HEK293 (cell line): Measurements from ENCODE around the gene NTRK3.

ENCODE experiments used
- CTCF ChIA-PET: fragments of 350-600 bp; formaldehyde crosslinking; extraction: SDS; loops from one replicate; lab custom pipeline; 2021; ENCODE audit warnings: antibody characterized with exemption; lab: Yijun Ruan, JAX
- POLR2A ChIA-PET: fragments of 300-600 bp; formaldehyde crosslinking; extraction: SDS; loops from one replicate; lab custom pipeline; 2020; ENCODE audit warnings: antibody characterized with exemption, inconsistent platforms; lab: Yijun Ruan, JAX
- H3K27ac ChIP-seq: fragments of 200-500 bp; sonication (Bioruptor generic); 2 replicates; pipeline ENCODE4 v1.5.1; 2014; ENCODE audit warnings: low read depth, low read length, control low read depth, inconsistent platforms; ENCODE audit errors: extremely low read depth
- H3K36me3 ChIP-seq, 2 experiments: fragments of 200-500 bp in 1 of 2; sonication (Bioruptor generic) in 1 of 2; 1 replicate in 1 of 2; 2 replicates in 1 of 2; pipeline ENCODE4 v1.5.1; 2014 to 2017; ENCODE audit warnings: inconsistent platforms in 2 of 2, low read length in 2 of 2; ENCODE audit not compliant: control insufficient read depth in 2 of 2, insufficient read depth in 1 of 2
- H3K4me1 ChIP-seq: fragments of 200-500 bp; sonication (Bioruptor generic); 2 replicates; pipeline ENCODE4 v1.5.1; 2014; ENCODE audit warnings: mild to moderate bottlenecking, low read length, inconsistent platforms; ENCODE audit not compliant: control insufficient read depth, insufficient read depth
- H3K4me3 ChIP-seq: 2 replicates; pipeline ENCODE4 v1.5.1; 2011; ENCODE audit warnings: low read depth, mild to moderate bottlenecking, control low read depth, low read length, moderate library complexity
- H3K9me3 ChIP-seq: fragments of 200-500 bp; sonication (Bioruptor generic); 2 replicates; pipeline ENCODE4 v1.5.1; 2014; ENCODE audit warnings: low read depth, low read length, inconsistent platforms; ENCODE audit not compliant: control insufficient read depth, insufficient read depth
- EGR2 ChIP-seq: fragments of 450-650 bp; formaldehyde crosslinking; IDR thresholded peaks from 2 replicates; pipeline ENCODE4 v1.5.1; 2016; ENCODE audit warnings: low read depth, missing biosample characterization, missing genetic modification characterization
- GFI1B ChIP-seq: fragments of 450-650 bp; formaldehyde crosslinking; IDR thresholded peaks from 2 replicates; pipeline ENCODE4 v1.5.1; 2016; ENCODE audit warnings: missing biosample characterization, missing genetic modification characterization
- GLI2 ChIP-seq: fragments of 450-650 bp; formaldehyde crosslinking; IDR thresholded peaks from 2 replicates; pipeline ENCODE4; 2017; ENCODE audit warnings: missing biosample characterization, missing genetic modification characterization, low read depth, borderline replicate concordance
- HOXC10 ChIP-seq: sonication (generic); formaldehyde crosslinking; IDR thresholded peaks from 2 replicates; pipeline ENCODE4 v1.8.1; 2023; ENCODE audit warnings: mild to moderate bottlenecking, missing genetic modification reagents
- KLF8 ChIP-seq: fragments of 450-650 bp; formaldehyde crosslinking; IDR thresholded peaks from 2 replicates; pipeline ENCODE4 v1.5.1; 2016; ENCODE audit warnings: missing biosample characterization, missing genetic modification characterization
- TRIM28 ChIP-seq: IDR thresholded peaks from 2 replicates; pipeline ENCODE4 v1.6.1; 2011; ENCODE audit warnings: low read length, control low read depth, borderline replicate concordance
- YY2 ChIP-seq: fragments of 450-650 bp; formaldehyde crosslinking; IDR thresholded peaks from 2 replicates; pipeline ENCODE4 v1.5.1; 2016; ENCODE audit warnings: missing biosample characterization, missing genetic modification characterization
- ZFHX2 ChIP-seq: fragments of 450-650 bp; formaldehyde crosslinking; conservative IDR thresholded peaks from 2 replicates; pipeline ENCODE4 v1.5.1; 2016; ENCODE audit warnings: missing biosample characterization, missing genetic modification characterization
- ZNF302 ChIP-seq: fragments of 450-650 bp; formaldehyde crosslinking; IDR thresholded peaks from 2 replicates; pipeline ENCODE4 v1.5.1; 2016; ENCODE audit warnings: missing biosample characterization, missing genetic modification characterization, low read depth
- ZNF311 ChIP-seq: fragments of 450-650 bp; formaldehyde crosslinking; IDR thresholded peaks from 2 replicates; pipeline ENCODE4 v1.5.1; 2017; ENCODE audit warnings: missing biosample characterization, missing genetic modification characterization, borderline replicate concordance
- ZNF423 ChIP-seq: fragments of 450-650 bp; formaldehyde crosslinking; IDR thresholded peaks from 2 replicates; pipeline ENCODE4 v1.5.1; 2016; ENCODE audit warnings: missing biosample characterization, missing genetic modification characterization
- ZNF585B ChIP-seq: fragments of 450-650 bp; formaldehyde crosslinking; IDR thresholded peaks from 2 replicates; pipeline ENCODE4 v1.5.1; 2016; ENCODE audit warnings: missing biosample characterization, missing genetic modification characterization
- ZNF596 ChIP-seq: fragments of 450-650 bp; IDR thresholded peaks from 2 replicates; pipeline ENCODE4 v1.5.0; 2018; ENCODE audit warnings: missing biosample characterization, mild to moderate bottlenecking, missing genetic modification characterization, moderate library complexity
- ZNF639 ChIP-seq: fragments of 450-650 bp; formaldehyde crosslinking; IDR thresholded peaks from 2 replicates; pipeline ENCODE4 v1.5.1; 2016; ENCODE audit warnings: missing biosample characterization, missing genetic modification characterization
- ZNF645 ChIP-seq: fragments of 450-650 bp; formaldehyde crosslinking; IDR thresholded peaks from 2 replicates; pipeline ENCODE4; 2016; ENCODE audit warnings: missing biosample characterization, missing genetic modification characterization
- ZNF654 ChIP-seq: fragments of 450-650 bp; formaldehyde crosslinking; IDR thresholded peaks from 2 replicates; pipeline ENCODE4 v1.5.1; 2016; ENCODE audit warnings: low read depth, missing biosample characterization, missing genetic modification characterization
- ZNF660 ChIP-seq: fragments of 450-650 bp; IDR thresholded peaks from 2 replicates; pipeline ENCODE4 v1.5.1; 2018; ENCODE audit warnings: missing biosample characterization, mild to moderate bottlenecking, missing genetic modification characterization
- ZNF664 ChIP-seq: fragments of 450-650 bp; formaldehyde crosslinking; IDR thresholded peaks from 2 replicates; pipeline ENCODE4 v1.5.1; 2016; ENCODE audit warnings: missing biosample characterization, missing genetic modification characterization
- ZNF785 ChIP-seq: fragments of 450-650 bp; formaldehyde crosslinking; IDR thresholded peaks from 2 replicates; pipeline ENCODE4 v1.5.1; 2016; ENCODE audit warnings: missing biosample characterization, missing genetic modification characterization
- TF ChIP-seq, protein P1 (sequence below): fragments of 450-650 bp; formaldehyde crosslinking; IDR thresholded peaks from 2 replicates; pipeline ENCODE4 v1.5.1; 2016; ENCODE audit warnings: missing biosample characterization, missing genetic modification characterization
- TF ChIP-seq, protein P2 (sequence below): fragments of 450-650 bp; formaldehyde crosslinking; IDR thresholded peaks from 2 replicates; pipeline ENCODE4 v1.5.1; 2016; ENCODE audit warnings: missing biosample characterization, missing genetic modification characterization
- TF ChIP-seq, protein P3 (sequence below): fragments of 450-650 bp; formaldehyde crosslinking; IDR thresholded peaks from 2 replicates; pipeline ENCODE4 v1.5.1; 2016; ENCODE audit warnings: missing biosample characterization, missing genetic modification characterization

Gene NTRK3

GRCh38 chr15:88275804-88276203 lies 19.3 kb upstream of the NTRK3 start:
- POLR2A ChIA-PET, result no interaction called here
- no peak overlapping the region for H3K27ac ChIP-seq
- peak; percentile 64 for TF ChIP-seq EGR2 (tag by site-specific recombination)
- no peak for TF ChIP-seq ZNF664 (tag by site-specific recombination)
- TF ChIP-seq ZFHX2 (tag by site-specific recombination), result peak; percentile 37; the same call in 1 of the 2 replicates
- TF ChIP-seq YY2 (tag by site-specific recombination), result no peak
- TF ChIP-seq, all 188 proteins: peak for 2
- Histone ChIP-seq H3K9me3 (no peaks in the 10 kb centered on the region), H3K36me3 (no peaks in the 10 kb centered on the region), H3K4me3 (no peak overlapping the region), H3K4me1 (no peaks in the 10 kb centered on the region)
- CTCF ChIA-PET, result interaction anchor here (0.6 to 14.6 kb wide), 20 partner anchors 8 to 1428 kb away, joined by 3 to 182 read pairs (median 4); no protein-coding TSS in a partner anchor

DNA sequence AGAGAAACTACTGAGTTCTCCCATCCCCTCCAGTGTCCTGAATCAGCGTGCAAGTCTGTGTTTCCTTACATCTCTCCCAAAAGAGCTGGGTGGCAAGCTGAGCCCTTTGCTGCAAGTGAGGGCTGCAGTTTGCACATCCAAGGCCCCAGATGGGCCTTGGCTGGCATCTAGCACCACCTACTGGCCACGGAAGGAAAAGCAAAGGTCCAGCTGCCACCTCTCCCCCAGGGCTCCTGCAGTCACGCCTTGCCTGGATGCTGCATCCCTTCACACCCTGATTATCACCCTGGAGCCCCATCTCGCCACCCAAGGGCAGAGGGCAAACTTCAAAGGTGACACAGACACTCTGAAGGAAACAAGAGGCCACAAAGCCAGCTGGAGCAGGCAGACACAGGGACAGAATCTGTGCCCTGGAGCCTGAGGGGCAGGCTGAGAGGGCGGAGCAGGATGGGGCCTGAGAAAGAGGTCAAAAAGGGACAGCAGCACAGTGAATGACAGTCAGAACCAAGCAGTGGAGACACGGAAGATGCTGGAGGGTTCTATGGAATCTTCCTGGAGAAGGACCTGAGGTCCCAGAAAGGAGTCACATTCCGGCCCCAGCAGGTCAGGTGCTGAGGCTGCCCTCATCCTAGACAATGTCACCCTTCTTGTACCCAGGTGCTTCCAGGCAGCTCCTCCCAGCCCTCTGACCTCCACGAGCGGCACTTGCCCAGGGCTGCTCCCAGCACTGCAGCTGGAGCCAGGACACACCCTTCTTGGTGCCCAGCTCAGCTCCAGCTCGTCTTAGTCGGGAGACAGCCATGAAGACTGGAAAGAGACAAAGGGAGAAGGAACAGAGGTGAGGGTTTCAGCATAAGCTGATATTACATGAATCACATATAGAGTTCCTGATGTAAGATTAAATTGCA lies 18.3 kb upstream of the NTRK3 start:
- Histone ChIP-seq H3K4me3 (no peak overlapping the region), H3K9me3 (no peaks in the 10 kb centered on the region), H3K36me3 (no peaks in the 10 kb centered on the region), H3K27ac (no peak overlapping the region), H3K4me1 (no peaks in the 10 kb centered on the region)
- POLR2A ChIA-PET, result interaction anchor here (0.6 kb wide), 1 partner anchor 1330 kb away, joined by 3 read pairs; no protein-coding TSS in a partner anchor
- CTCF ChIA-PET, result interaction anchor here (0.6 to 14.6 kb wide), 28 partner anchors 9 to 1621 kb away, joined by 3 to 182 read pairs (median 4); no protein-coding TSS in a partner anchor
- no peak for TF ChIP-seq KLF8 (tag by site-specific recombination)
- TF ChIP-seq ZNF585B (tag by site-specific recombination), result no peak
- TF ChIP-seq ZNF302 (tag by site-specific recombination), result no peak
- TF ChIP-seq, protein P1, sequence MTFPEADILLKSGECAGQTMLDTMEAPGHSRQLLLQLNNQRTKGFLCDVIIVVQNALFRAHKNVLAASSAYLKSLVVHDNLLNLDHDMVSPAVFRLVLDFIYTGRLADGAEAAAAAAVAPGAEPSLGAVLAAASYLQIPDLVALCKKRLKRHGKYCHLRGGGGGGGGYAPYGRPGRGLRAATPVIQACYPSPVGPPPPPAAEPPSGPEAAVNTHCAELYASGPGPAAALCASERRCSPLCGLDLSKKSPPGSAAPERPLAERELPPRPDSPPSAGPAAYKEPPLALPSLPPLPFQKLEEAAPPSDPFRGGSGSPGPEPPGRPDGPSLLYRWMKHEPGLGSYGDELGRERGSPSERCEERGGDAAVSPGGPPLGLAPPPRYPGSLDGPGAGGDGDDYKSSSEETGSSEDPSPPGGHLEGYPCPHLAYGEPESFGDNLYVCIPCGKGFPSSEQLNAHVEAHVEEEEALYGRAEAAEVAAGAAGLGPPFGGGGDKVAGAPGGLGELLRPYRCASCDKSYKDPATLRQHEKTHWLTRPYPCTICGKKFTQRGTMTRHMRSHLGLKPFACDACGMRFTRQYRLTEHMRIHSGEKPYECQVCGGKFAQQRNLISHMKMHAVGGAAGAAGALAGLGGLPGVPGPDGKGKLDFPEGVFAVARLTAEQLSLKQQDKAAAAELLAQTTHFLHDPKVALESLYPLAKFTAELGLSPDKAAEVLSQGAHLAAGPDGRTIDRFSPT (tag by site-specific recombination), result no peak
- TF ChIP-seq, protein P2, sequence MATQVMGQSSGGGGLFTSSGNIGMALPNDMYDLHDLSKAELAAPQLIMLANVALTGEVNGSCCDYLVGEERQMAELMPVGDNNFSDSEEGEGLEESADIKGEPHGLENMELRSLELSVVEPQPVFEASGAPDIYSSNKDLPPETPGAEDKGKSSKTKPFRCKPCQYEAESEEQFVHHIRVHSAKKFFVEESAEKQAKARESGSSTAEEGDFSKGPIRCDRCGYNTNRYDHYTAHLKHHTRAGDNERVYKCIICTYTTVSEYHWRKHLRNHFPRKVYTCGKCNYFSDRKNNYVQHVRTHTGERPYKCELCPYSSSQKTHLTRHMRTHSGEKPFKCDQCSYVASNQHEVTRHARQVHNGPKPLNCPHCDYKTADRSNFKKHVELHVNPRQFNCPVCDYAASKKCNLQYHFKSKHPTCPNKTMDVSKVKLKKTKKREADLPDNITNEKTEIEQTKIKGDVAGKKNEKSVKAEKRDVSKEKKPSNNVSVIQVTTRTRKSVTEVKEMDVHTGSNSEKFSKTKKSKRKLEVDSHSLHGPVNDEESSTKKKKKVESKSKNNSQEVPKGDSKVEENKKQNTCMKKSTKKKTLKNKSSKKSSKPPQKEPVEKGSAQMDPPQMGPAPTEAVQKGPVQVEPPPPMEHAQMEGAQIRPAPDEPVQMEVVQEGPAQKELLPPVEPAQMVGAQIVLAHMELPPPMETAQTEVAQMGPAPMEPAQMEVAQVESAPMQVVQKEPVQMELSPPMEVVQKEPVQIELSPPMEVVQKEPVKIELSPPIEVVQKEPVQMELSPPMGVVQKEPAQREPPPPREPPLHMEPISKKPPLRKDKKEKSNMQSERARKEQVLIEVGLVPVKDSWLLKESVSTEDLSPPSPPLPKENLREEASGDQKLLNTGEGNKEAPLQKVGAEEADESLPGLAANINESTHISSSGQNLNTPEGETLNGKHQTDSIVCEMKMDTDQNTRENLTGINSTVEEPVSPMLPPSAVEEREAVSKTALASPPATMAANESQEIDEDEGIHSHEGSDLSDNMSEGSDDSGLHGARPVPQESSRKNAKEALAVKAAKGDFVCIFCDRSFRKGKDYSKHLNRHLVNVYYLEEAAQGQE (tag by site-specific recombination), result no peak
- TF ChIP-seq TRIM28, result no peak
- TF ChIP-seq ZNF785 (tag by site-specific recombination), result no peak
- TF ChIP-seq ZNF639, result no peak
- no peak for TF ChIP-seq HOXC10 (CRISPR knock-in tag)
- TF ChIP-seq ZNF654 (tag by site-specific recombination), result peak; percentile 62
- no peak for TF ChIP-seq GFI1B
- no peak for TF ChIP-seq ZNF596 (tag by site-specific recombination)
- no peak for TF ChIP-seq ZNF423 (tag by site-specific recombination)
- TF ChIP-seq ZNF645 (tag by site-specific recombination), result no peak
- TF ChIP-seq, protein P3, sequence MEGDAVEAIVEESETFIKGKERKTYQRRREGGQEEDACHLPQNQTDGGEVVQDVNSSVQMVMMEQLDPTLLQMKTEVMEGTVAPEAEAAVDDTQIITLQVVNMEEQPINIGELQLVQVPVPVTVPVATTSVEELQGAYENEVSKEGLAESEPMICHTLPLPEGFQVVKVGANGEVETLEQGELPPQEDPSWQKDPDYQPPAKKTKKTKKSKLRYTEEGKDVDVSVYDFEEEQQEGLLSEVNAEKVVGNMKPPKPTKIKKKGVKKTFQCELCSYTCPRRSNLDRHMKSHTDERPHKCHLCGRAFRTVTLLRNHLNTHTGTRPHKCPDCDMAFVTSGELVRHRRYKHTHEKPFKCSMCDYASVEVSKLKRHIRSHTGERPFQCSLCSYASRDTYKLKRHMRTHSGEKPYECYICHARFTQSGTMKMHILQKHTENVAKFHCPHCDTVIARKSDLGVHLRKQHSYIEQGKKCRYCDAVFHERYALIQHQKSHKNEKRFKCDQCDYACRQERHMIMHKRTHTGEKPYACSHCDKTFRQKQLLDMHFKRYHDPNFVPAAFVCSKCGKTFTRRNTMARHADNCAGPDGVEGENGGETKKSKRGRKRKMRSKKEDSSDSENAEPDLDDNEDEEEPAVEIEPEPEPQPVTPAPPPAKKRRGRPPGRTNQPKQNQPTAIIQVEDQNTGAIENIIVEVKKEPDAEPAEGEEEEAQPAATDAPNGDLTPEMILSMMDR, result peak; percentile 66
- no peak for TF ChIP-seq GLI2
- no peak for TF ChIP-seq ZNF660 (tag by site-specific recombination)
- TF ChIP-seq ZNF311 (tag by site-specific recombination), result no peak
